GM12878 (cell line): Measurements from ENCODE around the gene STAG1.

Experiments used
- CEBPB ChIP-seq, 2 experiments: fragments of 150-350 bp in 1 of 2; IDR thresholded peaks; 2 replicates each; pipeline ENCODE4 v1.6.1; 2012 to 2014; ENCODE audit warnings: low read depth in 2 of 2, low read length in 2 of 2, borderline replicate concordance in 1 of 2, inconsistent platforms in 1 of 2
- CTCF ChIP-seq, 3 experiments: IDR thresholded peaks in 2 of 3; conservative IDR thresholded peaks in 1 of 3; 2 replicates each; pipeline ENCODE4 v1.5.1; 2011; ENCODE audit warnings: low read depth in 3 of 3, low read length in 3 of 3, mild to moderate bottlenecking in 3 of 3, control low read depth in 2 of 3, moderate library complexity in 2 of 3, inconsistent platforms in 1 of 3, mixed read lengths in 1 of 3; ENCODE audit not compliant: control insufficient read depth in 2 of 3, insufficient read depth in 1 of 3; ENCODE audit errors: extremely low read depth in 1 of 3
- EGR1 ChIP-seq, 2 experiments: IDR thresholded peaks; 1 replicate in 1 of 2; 2 replicates in 1 of 2; pipeline ENCODE4 v1.6.1; 2011 to 2012; ENCODE audit warnings: low read depth in 2 of 2, low read length in 2 of 2, borderline replicate concordance in 1 of 2, mild to moderate bottlenecking in 1 of 2, moderate library complexity in 1 of 2
- EZH2 ChIP-seq: IDR thresholded peaks from 2 replicates; pipeline ENCODE4 v1.6.1; 2012; ENCODE audit warnings: low read depth, mild to moderate bottlenecking, control low read depth, inconsistent platforms, low read length, borderline replicate concordance; ENCODE audit not compliant: control insufficient read depth
- HDAC2 ChIP-seq: fragments of 200-600 bp; sonication (generic); IDR thresholded peaks from 2 replicates; pipeline ENCODE4 v1.6.1; 2017
- POLR2AphosphoS5 ChIP-seq: IDR thresholded peaks from 2 replicates; pipeline ENCODE4 v1.6.1; 2011; ENCODE audit warnings: mild to moderate bottlenecking, low read length, inconsistent platforms
- RCOR1 ChIP-seq: conservative IDR thresholded peaks from 2 replicates; pipeline ENCODE4 v1.6.1; 2012; ENCODE audit warnings: low read depth, low read length, improper control_type of control experiment
- SIN3A ChIP-seq: IDR thresholded peaks from 2 replicates; pipeline ENCODE4 v1.6.1; 2012; ENCODE audit warnings: low read depth, low read length, improper control_type of control experiment
- TAF1 ChIP-seq: IDR thresholded peaks from 2 replicates; pipeline ENCODE4 v1.6.1; 2011; ENCODE audit warnings: mild to moderate bottlenecking, low read depth, low read length, borderline replicate concordance
- ZBTB11 ChIP-seq: fragments of 450-650 bp; formaldehyde crosslinking; IDR thresholded peaks from 2 replicates; pipeline ENCODE4 v1.5.0; 2022; ENCODE audit warnings: mild to moderate bottlenecking, missing genetic modification characterization
- TF ChIP-seq, protein P1 (sequence below): IDR thresholded peaks from 2 replicates; pipeline ENCODE4 v1.6.1; 2012; ENCODE audit warnings: low read depth, low read length, improper control_type of control experiment

DNA sequence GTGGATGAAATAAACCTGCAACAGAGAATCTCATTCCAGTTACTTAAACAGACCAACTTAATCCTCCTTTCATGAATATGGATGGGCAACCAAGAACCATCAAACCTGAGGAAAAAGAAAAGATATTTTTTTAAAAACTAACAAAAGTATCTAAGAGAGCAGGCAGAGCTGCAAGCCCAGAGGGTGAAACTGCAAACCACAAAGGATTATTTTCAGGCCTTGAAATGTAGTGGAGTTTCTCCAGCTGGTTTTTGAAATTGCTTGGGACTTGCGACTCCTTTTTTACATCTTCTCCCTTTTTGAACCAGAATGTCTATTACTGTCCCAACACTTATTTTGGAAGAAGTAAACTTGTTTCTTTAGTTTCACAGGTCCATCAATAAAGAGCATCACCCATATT, 87.4 kb downstream of the STAG1 start:
- TF ChIP-seq CTCF (IDR thresholded peaks at IDR 0.05 in 2 of 3, conservative IDR thresholded peaks at IDR 0.05 in 1 of 3; ENCODE audit: control insufficient read depth in 2 of 3, extremely low read depth in 1 of 3, insufficient read depth in 1 of 3, low read depth in 3 of 3, low read length in 3 of 3) = no peak
- no peak for TF ChIP-seq RCOR1
- TF ChIP-seq POLR2AphosphoS5 = no peak
- no peak for TF ChIP-seq EGR1 (IDR thresholded peaks at IDR 0.05; ENCODE audit: borderline replicate concordance in 1 of 2, low read depth in 2 of 2, low read length in 2 of 2)
- TF ChIP-seq TAF1 = no peak
- TF ChIP-seq EZH2 = no peak
- no peak for TF ChIP-seq SIN3A
- TF ChIP-seq CEBPB (IDR thresholded peaks at IDR 0.05; ENCODE audit: borderline replicate concordance in 1 of 2, low read depth in 2 of 2, low read length in 2 of 2) = no peak
- TF ChIP-seq, protein P1, sequence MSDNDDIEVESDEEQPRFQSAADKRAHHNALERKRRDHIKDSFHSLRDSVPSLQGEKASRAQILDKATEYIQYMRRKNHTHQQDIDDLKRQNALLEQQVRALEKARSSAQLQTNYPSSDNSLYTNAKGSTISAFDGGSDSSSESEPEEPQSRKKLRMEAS = no peak
- TF ChIP-seq ZBTB11 = no peak
- TF ChIP-seq HDAC2 = no peak
